ENCODE results near the gene HSD17B2. TPM values are rescaled to one million over a fixed set of nuclear protein-coding genes. Genes with fewer than 3 reads are reported as not detected.

HSD17B2 gene
- total RNA-seq, 1 experiment from 2014 or later: 3.1 TPM

- TF ChIP-seq EZH2phosphoT487 (IDR thresholded peaks at IDR 0.05; ENCODE audit: borderline replicate concordance, low read length): no peak
- TF ChIP-seq EZH2 (IDR thresholded peaks at IDR 0.05; ENCODE audit: low read length, unreplicated experiment): no peak
- no peak for TF ChIP-seq CTCF (conservative IDR thresholded peaks at IDR 0.05; ENCODE audit: low read depth, low read length)
- Histone ChIP-seq H3K4me2 (ENCODE audit: low read length) (no peak overlapping the region), H3K36me3 (ENCODE audit: low read depth, low read length) (no peaks in the 10 kb centered on the region), H3K27me3 (ENCODE audit: low read length) (peaks cover 33% of the 10 kb centered on the region), H3F3A (ENCODE audit: low read length, unreplicated experiment) (no peaks in the 10 kb centered on the region), H3K79me2 (ENCODE audit: low read length) (no peaks in the 10 kb centered on the region), H3K9ac (ENCODE audit: low read length) (no peak overlapping the region), H3K9me3 (ENCODE audit: low read length) (no peaks in the 10 kb centered on the region), H3K4me1 (ENCODE audit: insufficient read depth, low read length) (no peaks in the 10 kb centered on the region), H4K20me1 (ENCODE audit: low read length) (no peaks in the 10 kb centered on the region), H3K27ac (ENCODE audit: low read length) (no peak overlapping the region), H2AFZ (ENCODE audit: low read length) (no peak overlapping the region), H3K4me3 (ENCODE audit: low read length) (no peak overlapping the region), H3K9me2 (replicated peaks; ENCODE audit: low read length) (no peaks in the 10 kb centered on the region)
- POLR2A ChIA-PET (ENCODE audit: unreplicated experiment): no interaction called here
- intact Hi-C loops (cut with micrococcal nuclease): no loop called here
- DNase-seq: no peak
- BruUV-seq (replicated peaks): no TSS peak
- CTCF ChIA-PET: no interaction called here
- no peak for ATAC-seq
Measured at GRCh38 chr16:82020051-82020450, 15.0 kb upstream of the HSD17B2 start.

- no peaks in the 10 kb centered on the region for H3K9me2 ChIP-seq (replicated peaks; ENCODE audit: low read length)
- ChIA-PET CTCF (no interaction called here), POLR2A (ENCODE audit: unreplicated experiment) (no interaction called here)
- ATAC-seq (no peak), DNase-seq (no peak)
- no peaks in the 10 kb centered on the region for H3K36me3 ChIP-seq (ENCODE audit: low read depth, low read length)
- H3K9ac ChIP-seq (ENCODE audit: low read length): no peak overlapping the region
- H3K27me3 ChIP-seq (ENCODE audit: low read length): peaks cover 45% of the 10 kb centered on the region
- no peak overlapping the region for H3K4me2 ChIP-seq (ENCODE audit: low read length)
- no peaks in the 10 kb centered on the region for H4K20me1 ChIP-seq (ENCODE audit: low read length)
- no peaks in the 10 kb centered on the region for H3F3A ChIP-seq (ENCODE audit: low read length, unreplicated experiment)
- H3K4me3 ChIP-seq (ENCODE audit: low read length): no peak overlapping the region
- no peaks in the 10 kb centered on the region for H3K9me3 ChIP-seq (ENCODE audit: low read length)
- no peak overlapping the region for H3K27ac ChIP-seq (ENCODE audit: low read length)
- TF ChIP-seq CTCF (conservative IDR thresholded peaks at IDR 0.05; ENCODE audit: low read depth, low read length) (no peak), EZH2phosphoT487 (IDR thresholded peaks at IDR 0.05; ENCODE audit: borderline replicate concordance, low read length) (no peak), EZH2 (IDR thresholded peaks at IDR 0.05; ENCODE audit: low read length, unreplicated experiment) (no peak)
- no peaks in the 10 kb centered on the region for H3K4me1 ChIP-seq (ENCODE audit: insufficient read depth, low read length)
- H3K79me2 ChIP-seq (ENCODE audit: low read length): no peaks in the 10 kb centered on the region
- no peak overlapping the region for H2AFZ ChIP-seq (ENCODE audit: low read length)
- BruUV-seq (replicated peaks): no TSS peak
- intact Hi-C loops (cut with micrococcal nuclease): no loop called here
Measured at GRCh38 chr16:82023206-82023605, 11.8 kb upstream of the HSD17B2 start.

GRCh38 chr16:82024316-82024715 is 10.7 kb upstream of the HSD17B2 start:
- H3K27ac ChIP-seq (ENCODE audit: low read length): no peak overlapping the region
- no peak overlapping the region for H3K4me2 ChIP-seq (ENCODE audit: low read length)
- H3K79me2 ChIP-seq (ENCODE audit: low read length): no peaks in the 10 kb centered on the region
- no peaks in the 10 kb centered on the region for H3K9me2 ChIP-seq (replicated peaks; ENCODE audit: low read length)
- peaks cover 34% of the 10 kb centered on the region for H3K27me3 ChIP-seq (ENCODE audit: low read length)
- H3K9me3 ChIP-seq (ENCODE audit: low read length): no peaks in the 10 kb centered on the region
- CTCF ChIA-PET: no interaction called here
- no peak for TF ChIP-seq EZH2 (IDR thresholded peaks at IDR 0.05; ENCODE audit: low read length, unreplicated experiment)
- POLR2A ChIA-PET (ENCODE audit: unreplicated experiment): no interaction called here
- H3K4me3 ChIP-seq (ENCODE audit: low read length): no peak overlapping the region
- no peaks in the 10 kb centered on the region for H3K36me3 ChIP-seq (ENCODE audit: low read depth, low read length)
- no peak for DNase-seq
- no peak overlapping the region for H3K9ac ChIP-seq (ENCODE audit: low read length)
- H3K4me1 ChIP-seq (ENCODE audit: insufficient read depth, low read length): no peaks in the 10 kb centered on the region
- H4K20me1 ChIP-seq (ENCODE audit: low read length): no peaks in the 10 kb centered on the region
- no TSS peak for BruUV-seq (replicated peaks)
- no peak for ATAC-seq
- no peaks in the 10 kb centered on the region for H3F3A ChIP-seq (ENCODE audit: low read length, unreplicated experiment)
- intact Hi-C loops (cut with micrococcal nuclease): no loop called here
- no peak overlapping the region for H2AFZ ChIP-seq (ENCODE audit: low read length)
